ENCODE measurements around the gene SIK3.

SIK3 gene

GRCh38 chr11:117074119-117074518, 24.1 kb downstream of the SIK3 start:
- H3K36me3 Mint-ChIP-seq, result peaks cover 7% of the 10 kb centered on the region
- H3K27ac Mint-ChIP-seq, result peak overlapping the region; percentile 46

GRCh38 chr11:117073539-117073938, 24.7 kb downstream of the SIK3 start:
- peaks cover 62% of the 10 kb centered on the region for H3K4me1 Mint-ChIP-seq (ENCODE audit: low read depth)
- H3K27ac Mint-ChIP-seq, result peak overlapping the region; percentile 46
- no peaks in the 10 kb centered on the region for H3K27me3 Mint-ChIP-seq
- no peaks in the 10 kb centered on the region for H3K9me3 Mint-ChIP-seq (ENCODE audit: low read depth)
- peak overlapping the region; percentile 11 for H3K4me3 Mint-ChIP-seq
- H3K36me3 Mint-ChIP-seq, result peaks cover 7% of the 10 kb centered on the region

More at GRCh38 chr11:117074119-117074518, 24.1 kb downstream of the SIK3 start:
- no peaks in the 10 kb centered on the region for H3K27me3 Mint-ChIP-seq
- H3K4me3 Mint-ChIP-seq, result peak overlapping the region; percentile 23
- H3K4me1 Mint-ChIP-seq (ENCODE audit: low read depth), result peaks cover 64% of the 10 kb centered on the region
- H3K9me3 Mint-ChIP-seq (ENCODE audit: low read depth), result no peaks in the 10 kb centered on the region

- peaks cover 7% of the 10 kb centered on the region for H3K36me3 Mint-ChIP-seq
- no peaks in the 10 kb centered on the region for H3K9me3 Mint-ChIP-seq (ENCODE audit: low read depth)
- H3K4me3 Mint-ChIP-seq, result peak overlapping the region; percentile 31
- peak overlapping the region; percentile 78 for H3K27ac Mint-ChIP-seq
- H3K27me3 Mint-ChIP-seq, result no peaks in the 10 kb centered on the region
- H3K4me1 Mint-ChIP-seq (ENCODE audit: low read depth), result peaks cover 61% of the 10 kb centered on the region
Observed at GRCh38 chr11:117072517-117073461, 25.4 kb downstream of the SIK3 start.

GRCh38 chr11:117071344-117071787, 26.9 kb downstream of the SIK3 start:
- Mint-ChIP-seq H3K4me1 (ENCODE audit: low read depth) (peaks cover 64% of the 10 kb centered on the region), H3K9me3 (ENCODE audit: low read depth) (no peaks in the 10 kb centered on the region), H3K27me3 (no peaks in the 10 kb centered on the region), H3K36me3 (peaks cover 12% of the 10 kb centered on the region), H3K27ac (no peak overlapping the region), H3K4me3 (no peak overlapping the region)

GRCh38 chr11:117070016-117070415, 28.2 kb downstream of the SIK3 start:
- peaks cover 12% of the 10 kb centered on the region for H3K36me3 Mint-ChIP-seq
- H3K4me1 Mint-ChIP-seq (ENCODE audit: low read depth), result peaks cover 62% of the 10 kb centered on the region
- H3K27ac Mint-ChIP-seq, result no peak overlapping the region
- no peak overlapping the region for H3K4me3 Mint-ChIP-seq
- H3K9me3 Mint-ChIP-seq (ENCODE audit: low read depth), result no peaks in the 10 kb centered on the region
- H3K27me3 Mint-ChIP-seq, result no peaks in the 10 kb centered on the region

GRCh38 chr11:117068303-117068860, 29.8 kb downstream of the SIK3 start:
- H3K27me3 Mint-ChIP-seq, result no peaks in the 10 kb centered on the region
- H3K9me3 Mint-ChIP-seq (ENCODE audit: low read depth), result no peaks in the 10 kb centered on the region
- H3K4me3 Mint-ChIP-seq, result no peak overlapping the region
- peaks cover 65% of the 10 kb centered on the region for H3K4me1 Mint-ChIP-seq (ENCODE audit: low read depth)
- no peak overlapping the region for H3K27ac Mint-ChIP-seq
- peaks cover 12% of the 10 kb centered on the region for H3K36me3 Mint-ChIP-seq

- H3K4me3 Mint-ChIP-seq, result no peak overlapping the region
- H3K4me1 Mint-ChIP-seq (ENCODE audit: low read depth), result peaks cover 66% of the 10 kb centered on the region
Observed at GRCh38 chr11:117066959-117067358, 31.3 kb downstream of the SIK3 start.

GRCh38 chr11:117064275-117064674, 34.0 kb downstream of the SIK3 start:
- Mint-ChIP-seq H3K4me3 (peak overlapping the region; percentile 55), H3K36me3 (peaks cover 9% of the 10 kb centered on the region), H3K27me3 (no peaks in the 10 kb centered on the region), H3K4me1 (ENCODE audit: low read depth) (peaks cover 71% of the 10 kb centered on the region), H3K27ac (peak overlapping the region; percentile 85), H3K9me3 (ENCODE audit: low read depth) (no peaks in the 10 kb centered on the region)

More at GRCh38 chr11:117066959-117067358, 31.3 kb downstream of the SIK3 start:
- peak overlapping the region; percentile 37 for H3K27ac Mint-ChIP-seq
- H3K36me3 Mint-ChIP-seq, result peaks cover 12% of the 10 kb centered on the region
- H3K27me3 Mint-ChIP-seq, result no peaks in the 10 kb centered on the region
- H3K9me3 Mint-ChIP-seq (ENCODE audit: low read depth), result no peaks in the 10 kb centered on the region

- H3K4me3 Mint-ChIP-seq, result peak overlapping the region; percentile 6
- peaks cover 9% of the 10 kb centered on the region for H3K36me3 Mint-ChIP-seq
- no peaks in the 10 kb centered on the region for H3K27me3 Mint-ChIP-seq
- no peaks in the 10 kb centered on the region for H3K9me3 Mint-ChIP-seq (ENCODE audit: low read depth)
- H3K27ac Mint-ChIP-seq, result peak overlapping the region; percentile 85
- H3K4me1 Mint-ChIP-seq (ENCODE audit: low read depth), result peaks cover 73% of the 10 kb centered on the region
Observed at GRCh38 chr11:117062498-117062897, 35.7 kb downstream of the SIK3 start.

- Mint-ChIP-seq H3K9me3 (ENCODE audit: low read depth) (no peaks in the 10 kb centered on the region), H3K4me1 (ENCODE audit: low read depth) (peaks cover 62% of the 10 kb centered on the region), H3K36me3 (peaks cover 8% of the 10 kb centered on the region), H3K4me3 (no peak overlapping the region), H3K27me3 (no peaks in the 10 kb centered on the region), H3K27ac (no peak overlapping the region)
Observed at GRCh38 chr11:117061256-117061655, 37.0 kb downstream of the SIK3 start.

GRCh38 chr11:117059611-117060148, 38.5 kb downstream of the SIK3 start:
- Mint-ChIP-seq H3K27ac (no peak overlapping the region), H3K4me3 (no peak overlapping the region), H3K4me1 (ENCODE audit: low read depth) (peaks cover 58% of the 10 kb centered on the region)

GRCh38 chr11:117058761-117059261, 39.4 kb downstream of the SIK3 start:
- H3K4me3 Mint-ChIP-seq, result no peak overlapping the region
- H3K4me1 Mint-ChIP-seq (ENCODE audit: low read depth), result peaks cover 49% of the 10 kb centered on the region
- H3K9me3 Mint-ChIP-seq (ENCODE audit: low read depth), result no peaks in the 10 kb centered on the region
- peaks cover 8% of the 10 kb centered on the region for H3K36me3 Mint-ChIP-seq
- H3K27me3 Mint-ChIP-seq, result no peaks in the 10 kb centered on the region
- peak overlapping the region; percentile 42 for H3K27ac Mint-ChIP-seq

More at GRCh38 chr11:117059611-117060148, 38.5 kb downstream of the SIK3 start:
- Mint-ChIP-seq H3K27me3 (no peaks in the 10 kb centered on the region), H3K9me3 (ENCODE audit: low read depth) (no peaks in the 10 kb centered on the region), H3K36me3 (peaks cover 8% of the 10 kb centered on the region)

GRCh38 chr11:117057727-117058126, 40.5 kb downstream of the SIK3 start:
- H3K27me3 Mint-ChIP-seq, result no peaks in the 10 kb centered on the region
- H3K27ac Mint-ChIP-seq, result no peak overlapping the region
- H3K4me3 Mint-ChIP-seq, result no peak overlapping the region
- H3K4me1 Mint-ChIP-seq (ENCODE audit: low read depth), result peaks cover 39% of the 10 kb centered on the region
- peaks cover 8% of the 10 kb centered on the region for H3K36me3 Mint-ChIP-seq
- H3K9me3 Mint-ChIP-seq (ENCODE audit: low read depth), result no peaks in the 10 kb centered on the region

GRCh38 chr11:117057317-117057716, 40.9 kb downstream of the SIK3 start:
- H3K27me3 Mint-ChIP-seq, result no peaks in the 10 kb centered on the region
- peaks cover 38% of the 10 kb centered on the region for H3K4me1 Mint-ChIP-seq (ENCODE audit: low read depth)
- no peak overlapping the region for H3K27ac Mint-ChIP-seq
- no peaks in the 10 kb centered on the region for H3K9me3 Mint-ChIP-seq (ENCODE audit: low read depth)
- H3K36me3 Mint-ChIP-seq, result peaks cover 10% of the 10 kb centered on the region
- H3K4me3 Mint-ChIP-seq, result no peak overlapping the region

- H3K27me3 Mint-ChIP-seq, result no peaks in the 10 kb centered on the region
- H3K9me3 Mint-ChIP-seq (ENCODE audit: low read depth), result no peaks in the 10 kb centered on the region
- H3K4me1 Mint-ChIP-seq (ENCODE audit: low read depth), result peaks cover 30% of the 10 kb centered on the region
- H3K36me3 Mint-ChIP-seq, result peaks cover 8% of the 10 kb centered on the region
- no peak overlapping the region for H3K4me3 Mint-ChIP-seq
- H3K27ac Mint-ChIP-seq, result no peak overlapping the region
Observed at GRCh38 chr11:117055469-117055868, 42.8 kb downstream of the SIK3 start.
